ENCODE results near the gene ATP8A2.

The ATP8A2 gene

GRCh38 chr13:26026211-26026610 is 654.4 kb downstream of the ATP8A2 start:
- H3K4me1 ChIP-seq, result peaks cover 0 to 23% (median 4%) of the 10 kb centered on the region in 4 donors
- intact Hi-C loops (cut with DNase I; ENCODE audit: low total_unique reads), result no loop called here
- H3K9me3 ChIP-seq, result no peaks in the 10 kb centered on the region
- no peak for TF ChIP-seq CTCF (IDR thresholded peaks at IDR 0.05)
- H3K27me3 ChIP-seq, result no peaks in the 10 kb centered on the region
- H3K36me3 ChIP-seq, result no peaks in the 10 kb centered on the region
- no peak overlapping the region for H3K27ac ChIP-seq
- H3K4me3 ChIP-seq, result no peak overlapping the region
- no peak for DNase-seq

GRCh38 chr13:26029581-26030136 is 657.9 kb downstream of the ATP8A2 start:
- no peak for DNase-seq
- no peak overlapping the region for H3K27ac ChIP-seq
- no peaks in the 10 kb centered on the region for H3K36me3 ChIP-seq
- no peaks in the 10 kb centered on the region for H3K27me3 ChIP-seq
- no peaks in the 10 kb centered on the region for H3K9me3 ChIP-seq
- no peak overlapping the region for H3K4me3 ChIP-seq
- no peak for TF ChIP-seq CTCF (IDR thresholded peaks at IDR 0.05)
- intact Hi-C loops (cut with DNase I; ENCODE audit: low total_unique reads), result no loop called here
- peaks cover 0 to 8% (median 0%) of the 10 kb centered on the region in 4 donors for H3K4me1 ChIP-seq

GRCh38 chr13:26030331-26030730 is 658.6 kb downstream of the ATP8A2 start:
- Histone ChIP-seq H3K4me3 (no peak overlapping the region), H3K27me3 (no peaks in the 10 kb centered on the region), H3K27ac (no peak overlapping the region), H3K4me1 (peaks cover 0 to 4% (median 0%) of the 10 kb centered on the region in 4 donors), H3K9me3 (no peaks in the 10 kb centered on the region), H3K36me3 (no peaks in the 10 kb centered on the region)
- no peak for DNase-seq
- no peak for TF ChIP-seq CTCF (IDR thresholded peaks at IDR 0.05)
- intact Hi-C loops (cut with DNase I; ENCODE audit: low total_unique reads), result no loop called here

- no peak for TF ChIP-seq CTCF (IDR thresholded peaks at IDR 0.05)
- Histone ChIP-seq H3K4me1 (no peaks in the 10 kb centered on the region), H3K27me3 (no peaks in the 10 kb centered on the region), H3K27ac (no peak overlapping the region), H3K4me3 (no peak overlapping the region), H3K9me3 (no peaks in the 10 kb centered on the region), H3K36me3 (no peaks in the 10 kb centered on the region)
- no peak for DNase-seq
- intact Hi-C loops (cut with DNase I; ENCODE audit: low total_unique reads), result no loop called here
These were observed 662.2 kb downstream of the ATP8A2 start for GRCh38 chr13:26034018-26034417.

- TF ChIP-seq CTCF (IDR thresholded peaks at IDR 0.05), result no peak
- intact Hi-C loops (cut with DNase I; ENCODE audit: low total_unique reads), result no loop called here
- Histone ChIP-seq H3K36me3 (no peaks in the 10 kb centered on the region), H3K9me3 (no peaks in the 10 kb centered on the region), H3K27me3 (no peaks in the 10 kb centered on the region), H3K4me1 (no peaks in the 10 kb centered on the region), H3K27ac (no peak overlapping the region), H3K4me3 (no peak overlapping the region)
- no peak for DNase-seq
These were observed 664.6 kb downstream of the ATP8A2 start for GRCh38 chr13:26036383-26036782.

- no peak for DNase-seq
- intact Hi-C loops (cut with DNase I; ENCODE audit: low total_unique reads), result no loop called here
- peak in 1 of 2 experiments; percentile 8 for TF ChIP-seq CTCF (IDR thresholded peaks at IDR 0.05)
These were observed 665.5 kb downstream of the ATP8A2 start for GRCh38 chr13:26037302-26037701.

More at GRCh38 chr13:26037302-26037701, 665.5 kb downstream of the ATP8A2 start:
- Histone ChIP-seq H3K9me3 (no peaks in the 10 kb centered on the region), H3K27me3 (no peaks in the 10 kb centered on the region), H3K36me3 (no peaks in the 10 kb centered on the region), H3K27ac (no peak overlapping the region), H3K4me1 (no peaks in the 10 kb centered on the region), H3K4me3 (no peak overlapping the region)

Data from tibial artery (tissue), 4 donors.